ENCODE data around the gene SLC4A5.

The SLC4A5 gene

DNA sequence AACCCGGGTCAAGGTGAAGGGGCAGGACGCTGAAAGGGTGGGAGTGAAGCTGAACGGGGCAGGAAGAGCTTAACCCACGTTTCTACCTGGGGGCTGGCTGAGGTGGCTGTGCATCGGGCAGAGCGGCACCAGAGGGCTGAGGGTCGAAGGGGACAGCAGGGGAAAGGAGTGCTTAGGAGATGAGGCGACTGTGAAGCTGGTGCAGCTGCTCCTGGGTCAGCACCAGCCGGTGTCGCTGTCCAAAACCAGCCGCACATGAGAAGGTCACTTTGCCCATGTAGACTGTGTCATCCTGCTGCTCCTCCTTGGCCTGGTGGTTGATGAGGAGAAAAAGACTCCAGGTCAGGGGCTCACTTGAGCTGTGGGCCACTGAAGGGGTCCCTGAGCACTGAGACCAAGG is 18.1 kb upstream of the SLC4A5 start:
- TF ChIP-seq SIN3A (IDR thresholded peaks at IDR 0.05; ENCODE audit: borderline replicate concordance, insufficient read depth, low read length) (no peak), TAF1 (IDR thresholded peaks at IDR 0.05; ENCODE audit: borderline replicate concordance, insufficient read depth, low read length) (no peak), FOXP2 (optimal IDR thresholded peaks at IDR 0.05; ENCODE audit: borderline replicate concordance, extremely low read depth, extremely low read length, insufficient read depth) (no peak), POLR2AphosphoS5 (IDR thresholded peaks at IDR 0.05; ENCODE audit: low read depth, low read length) (no peak)
- TF ChIP-seq, protein P1, sequence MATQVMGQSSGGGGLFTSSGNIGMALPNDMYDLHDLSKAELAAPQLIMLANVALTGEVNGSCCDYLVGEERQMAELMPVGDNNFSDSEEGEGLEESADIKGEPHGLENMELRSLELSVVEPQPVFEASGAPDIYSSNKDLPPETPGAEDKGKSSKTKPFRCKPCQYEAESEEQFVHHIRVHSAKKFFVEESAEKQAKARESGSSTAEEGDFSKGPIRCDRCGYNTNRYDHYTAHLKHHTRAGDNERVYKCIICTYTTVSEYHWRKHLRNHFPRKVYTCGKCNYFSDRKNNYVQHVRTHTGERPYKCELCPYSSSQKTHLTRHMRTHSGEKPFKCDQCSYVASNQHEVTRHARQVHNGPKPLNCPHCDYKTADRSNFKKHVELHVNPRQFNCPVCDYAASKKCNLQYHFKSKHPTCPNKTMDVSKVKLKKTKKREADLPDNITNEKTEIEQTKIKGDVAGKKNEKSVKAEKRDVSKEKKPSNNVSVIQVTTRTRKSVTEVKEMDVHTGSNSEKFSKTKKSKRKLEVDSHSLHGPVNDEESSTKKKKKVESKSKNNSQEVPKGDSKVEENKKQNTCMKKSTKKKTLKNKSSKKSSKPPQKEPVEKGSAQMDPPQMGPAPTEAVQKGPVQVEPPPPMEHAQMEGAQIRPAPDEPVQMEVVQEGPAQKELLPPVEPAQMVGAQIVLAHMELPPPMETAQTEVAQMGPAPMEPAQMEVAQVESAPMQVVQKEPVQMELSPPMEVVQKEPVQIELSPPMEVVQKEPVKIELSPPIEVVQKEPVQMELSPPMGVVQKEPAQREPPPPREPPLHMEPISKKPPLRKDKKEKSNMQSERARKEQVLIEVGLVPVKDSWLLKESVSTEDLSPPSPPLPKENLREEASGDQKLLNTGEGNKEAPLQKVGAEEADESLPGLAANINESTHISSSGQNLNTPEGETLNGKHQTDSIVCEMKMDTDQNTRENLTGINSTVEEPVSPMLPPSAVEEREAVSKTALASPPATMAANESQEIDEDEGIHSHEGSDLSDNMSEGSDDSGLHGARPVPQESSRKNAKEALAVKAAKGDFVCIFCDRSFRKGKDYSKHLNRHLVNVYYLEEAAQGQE (IDR thresholded peaks at IDR 0.05; ENCODE audit: insufficient read depth in 1 of 2, low read depth in 2 of 2, low read length in 2 of 2): no peak

DNA sequence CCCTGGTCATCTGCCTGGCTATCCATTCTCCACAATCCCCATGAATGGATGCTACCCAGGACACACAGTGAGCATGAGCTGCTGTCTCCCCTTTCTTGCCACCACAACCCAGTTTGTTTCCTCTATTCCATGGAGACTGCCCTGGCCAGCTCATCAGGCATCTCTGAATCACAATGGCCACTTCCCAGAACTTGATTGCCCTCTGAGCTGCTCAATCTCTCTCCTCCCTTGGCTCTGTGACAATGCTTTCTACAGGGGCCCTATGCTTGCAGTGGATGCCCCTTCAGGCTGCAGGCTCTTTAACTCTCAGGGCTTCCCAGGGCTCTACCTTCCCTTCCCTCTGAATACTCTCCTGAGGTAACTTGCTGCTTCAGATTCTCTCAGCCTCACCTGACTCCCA is 14.4 kb upstream of the SLC4A5 start:
- TF ChIP-seq SIN3A (IDR thresholded peaks at IDR 0.05; ENCODE audit: borderline replicate concordance, insufficient read depth, low read length): no peak
- no peak for TF ChIP-seq POLR2AphosphoS5 (IDR thresholded peaks at IDR 0.05; ENCODE audit: low read depth, low read length)
- no peak for TF ChIP-seq TAF1 (IDR thresholded peaks at IDR 0.05; ENCODE audit: borderline replicate concordance, insufficient read depth, low read length)
- TF ChIP-seq FOXP2 (optimal IDR thresholded peaks at IDR 0.05; ENCODE audit: borderline replicate concordance, extremely low read depth, extremely low read length, insufficient read depth): no peak
- TF ChIP-seq, protein P1 (IDR thresholded peaks at IDR 0.05; ENCODE audit: insufficient read depth in 1 of 2, low read depth in 2 of 2, low read length in 2 of 2): no peak

- no peak for TF ChIP-seq POLR2AphosphoS5 (IDR thresholded peaks at IDR 0.05; ENCODE audit: low read depth, low read length)
- TF ChIP-seq, protein P1 (IDR thresholded peaks at IDR 0.05; ENCODE audit: insufficient read depth in 1 of 2, low read depth in 2 of 2, low read length in 2 of 2): no peak
- no peak for TF ChIP-seq SIN3A (IDR thresholded peaks at IDR 0.05; ENCODE audit: borderline replicate concordance, insufficient read depth, low read length)
- TF ChIP-seq FOXP2 (optimal IDR thresholded peaks at IDR 0.05; ENCODE audit: borderline replicate concordance, extremely low read depth, extremely low read length, insufficient read depth): no peak
- TF ChIP-seq TAF1 (IDR thresholded peaks at IDR 0.05; ENCODE audit: borderline replicate concordance, insufficient read depth, low read length): no peak
Measured at GRCh38 chr2:74349889-74350288, 6.7 kb upstream of the SLC4A5 start.

- TF ChIP-seq SIN3A (IDR thresholded peaks at IDR 0.05; ENCODE audit: borderline replicate concordance, insufficient read depth, low read length): no peak
- TF ChIP-seq, protein P1 (IDR thresholded peaks at IDR 0.05; ENCODE audit: insufficient read depth in 1 of 2, low read depth in 2 of 2, low read length in 2 of 2): no peak
- TF ChIP-seq FOXP2 (optimal IDR thresholded peaks at IDR 0.05; ENCODE audit: borderline replicate concordance, extremely low read depth, extremely low read length, insufficient read depth): no peak
Measured at GRCh38 chr2:74347742-74348141, 4.5 kb upstream of the SLC4A5 start.

DNA sequence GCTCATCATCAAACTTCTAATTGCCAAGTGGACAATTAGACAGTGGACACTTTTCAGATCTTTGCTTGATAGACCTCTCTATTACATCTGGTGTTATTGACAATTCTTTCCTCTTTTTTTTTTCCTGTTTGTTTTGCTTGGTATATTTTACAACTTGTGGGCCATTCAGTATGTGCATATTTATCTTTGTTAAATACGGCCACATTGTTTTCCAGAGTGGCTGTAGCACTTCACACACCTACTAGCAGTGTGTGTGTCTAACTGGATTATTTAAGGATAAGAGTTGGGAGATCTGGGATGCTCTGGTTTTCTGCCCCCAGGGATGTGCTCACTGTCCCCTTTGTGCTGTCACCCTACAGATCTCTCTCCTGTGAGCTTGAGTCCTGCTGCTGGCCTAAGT is 4.1 kb upstream of the SLC4A5 start:
- TF ChIP-seq POLR2AphosphoS5 (IDR thresholded peaks at IDR 0.05; ENCODE audit: low read depth, low read length): no peak
- TF ChIP-seq SIN3A (IDR thresholded peaks at IDR 0.05; ENCODE audit: borderline replicate concordance, insufficient read depth, low read length): no peak
- TF ChIP-seq FOXP2 (optimal IDR thresholded peaks at IDR 0.05; ENCODE audit: borderline replicate concordance, extremely low read depth, extremely low read length, insufficient read depth): no peak
- TF ChIP-seq, protein P1 (IDR thresholded peaks at IDR 0.05; ENCODE audit: insufficient read depth in 1 of 2, low read depth in 2 of 2, low read length in 2 of 2): no peak
- TF ChIP-seq TAF1 (IDR thresholded peaks at IDR 0.05; ENCODE audit: borderline replicate concordance, insufficient read depth, low read length): no peak
